IPS-NIHi11 (cell line): ENCODE data around the gene ZNF701.
"Not testable (repeated sequence)": the region's sequence is repeated elsewhere in the genome, so short reads cannot be mapped to it uniquely, and the experiment has no call there.

Experiments used
- DNase-seq: peaks from one replicate; pipeline ENCODE4 v3.0.0; 2012; ENCODE audit warnings: mixed read lengths, low spot score

The ZNF701 gene

GRCh38 chr19:52570000-52570861, at the start of gene ZNF701:
ZNF701 (plus strand) TSS chr19:52570287; CDS start chr19:52574148, 3,861 bp downstream.
- peak; percentile 93 for DNase-seq

- peak; percentile 44 for DNase-seq
Observed at GRCh38 chr19:52522551-52522950, 47.5 kb upstream of the ZNF701 start.

- DNase-seq, result no peak
Observed at GRCh38 chr19:52524086-52524485, 46.0 kb upstream of the ZNF701 start.

DNA sequence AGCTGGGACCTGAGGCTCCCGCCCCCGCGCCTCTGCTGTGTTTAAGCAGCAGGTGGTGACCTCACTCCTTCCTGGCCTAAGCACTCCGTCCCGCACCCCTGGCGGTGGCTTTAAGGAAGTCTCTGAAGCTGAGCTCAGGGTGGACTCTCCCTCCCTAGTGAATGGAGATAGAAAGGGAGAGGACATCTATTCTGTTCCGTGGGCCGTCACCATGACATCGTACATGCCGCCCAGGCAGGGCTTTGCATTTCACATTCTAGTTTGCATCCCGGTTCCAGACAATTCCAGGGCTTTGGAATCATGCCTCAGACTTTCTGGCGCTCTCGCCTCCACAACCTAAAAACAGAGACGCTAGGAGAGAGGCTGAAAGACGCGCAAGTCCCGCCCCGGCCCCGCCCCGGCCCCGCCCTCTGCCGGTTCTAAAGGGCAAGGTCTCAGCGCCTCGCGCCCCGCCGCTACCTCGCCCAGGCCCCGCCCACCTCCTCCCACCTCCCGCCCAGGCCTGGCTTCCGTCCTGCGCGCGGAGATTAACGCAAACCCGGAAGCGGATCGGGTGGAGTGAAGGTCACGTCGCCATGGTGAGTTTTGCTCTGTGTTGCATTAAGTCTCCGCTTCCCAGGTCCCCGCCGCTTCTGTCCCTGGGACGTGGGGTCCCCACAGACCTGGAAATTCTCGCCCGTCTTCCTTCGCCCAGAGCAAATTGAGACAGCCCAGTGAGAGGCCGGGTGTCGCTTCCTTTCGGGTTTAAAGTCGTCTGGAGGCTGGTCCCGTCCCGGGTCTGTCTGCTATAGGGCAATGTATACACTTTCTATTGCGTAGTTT, 42.7 kb upstream of the ZNF701 start, which contains the start of gene ZNF808:
Gene ZNF808, plus strand, starts transcription at position 535 of the 822 bp plus-strand sequence. CDS start 15,617 bp downstream, outside the sequence.
- DNase-seq, result peak; percentile 88

- DNase-seq, result peak; percentile 18
Observed at GRCh38 chr19:52527956-52528351, 42.1 kb upstream of the ZNF701 start.

DNA sequence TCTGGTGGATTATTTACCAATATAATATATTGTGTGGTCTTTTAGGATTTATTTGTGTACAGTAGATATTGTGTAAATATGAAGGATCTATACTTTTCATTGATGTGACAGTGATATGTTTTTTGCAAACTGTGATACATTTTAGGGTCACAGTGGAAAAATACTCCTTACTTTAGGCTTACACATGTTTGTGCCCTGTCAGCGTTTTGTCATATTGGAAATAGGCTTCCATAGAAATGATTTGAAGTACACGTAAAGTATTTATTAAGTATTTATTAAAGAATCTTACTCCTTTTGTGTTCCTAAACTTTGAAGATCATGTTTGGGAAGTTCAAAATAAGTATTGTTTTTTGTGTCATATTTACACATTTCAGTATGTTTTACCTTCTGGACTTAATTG, 37.6 kb upstream of the ZNF701 start:
- DNase-seq, result no peak

DNA sequence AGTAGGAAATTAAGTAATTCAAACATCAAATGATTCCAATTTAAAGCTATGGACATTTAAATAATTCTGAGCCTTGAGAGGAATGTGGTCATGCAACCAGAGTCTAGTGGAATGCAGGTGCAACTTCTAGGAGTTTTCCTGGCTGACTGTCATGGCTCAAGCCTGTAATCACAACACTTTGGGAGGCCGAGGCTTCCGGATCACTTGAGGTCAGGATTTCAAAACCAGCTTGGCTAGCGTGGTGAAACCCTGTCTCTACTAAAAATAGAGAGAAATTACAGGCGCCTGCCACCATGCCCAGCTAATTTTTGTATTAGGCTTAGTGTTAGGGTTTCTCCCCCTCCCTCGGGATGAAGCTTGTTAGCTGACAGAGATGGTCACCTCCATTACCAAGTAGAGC, 36.2 kb upstream of the ZNF701 start:
- no peak for DNase-seq

DNA sequence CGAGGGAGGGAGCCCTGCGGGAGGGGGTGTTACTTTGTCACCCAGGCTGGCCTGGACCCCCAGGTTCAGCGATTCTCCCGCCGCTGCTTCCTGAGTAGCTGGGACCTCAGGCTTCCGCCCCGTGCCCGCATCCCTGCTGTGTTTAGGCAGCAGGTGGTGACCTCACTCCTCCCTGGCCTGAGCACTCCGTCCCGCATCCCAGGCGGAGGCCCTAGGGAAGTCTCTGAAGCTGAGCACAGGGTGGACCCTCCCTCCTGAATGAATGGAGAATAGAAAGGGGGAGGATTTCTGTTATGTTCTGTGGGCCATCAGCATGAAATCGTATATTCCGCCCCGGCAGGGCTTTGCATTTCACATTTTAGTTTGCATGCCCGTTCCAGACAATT, 34.7 kb upstream of the ZNF701 start:
- DNase-seq, result not testable (repeated sequence)

DNA sequence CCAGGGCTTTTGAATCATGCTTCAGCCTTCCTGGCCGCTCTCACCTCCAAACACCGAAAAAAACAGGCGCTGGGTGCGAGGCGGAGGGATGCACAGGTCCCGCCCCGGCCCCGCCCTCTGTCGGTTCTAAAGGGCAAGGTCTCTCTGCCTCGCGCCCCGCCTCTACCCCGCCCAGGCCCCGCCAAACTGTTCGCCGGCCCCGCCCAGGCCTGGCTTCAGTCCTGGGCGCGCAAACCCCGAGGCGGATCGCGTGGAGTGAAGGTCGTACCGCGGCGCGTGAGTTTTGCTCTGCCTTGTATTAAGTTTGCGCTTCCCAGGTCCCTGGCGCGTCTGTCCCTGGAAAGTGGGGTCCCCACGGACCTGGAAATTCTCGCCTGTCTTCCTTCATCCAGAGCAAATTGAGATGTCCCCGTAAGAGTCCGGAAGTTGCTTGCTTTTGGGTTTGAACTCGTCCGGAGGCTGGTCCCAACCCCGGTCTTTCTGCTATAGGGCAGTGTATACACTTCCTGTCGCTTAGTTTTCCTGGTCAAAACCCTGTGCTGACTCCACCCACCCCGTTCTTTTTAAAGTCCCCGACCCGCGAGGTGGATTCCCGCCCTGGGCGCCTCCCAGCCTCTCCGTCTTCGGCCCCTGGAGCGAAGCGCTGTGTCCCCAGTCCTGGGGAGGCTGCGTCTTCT, 34.2 kb upstream of the ZNF701 start:
- DNase-seq, result peak; percentile 76

DNA sequence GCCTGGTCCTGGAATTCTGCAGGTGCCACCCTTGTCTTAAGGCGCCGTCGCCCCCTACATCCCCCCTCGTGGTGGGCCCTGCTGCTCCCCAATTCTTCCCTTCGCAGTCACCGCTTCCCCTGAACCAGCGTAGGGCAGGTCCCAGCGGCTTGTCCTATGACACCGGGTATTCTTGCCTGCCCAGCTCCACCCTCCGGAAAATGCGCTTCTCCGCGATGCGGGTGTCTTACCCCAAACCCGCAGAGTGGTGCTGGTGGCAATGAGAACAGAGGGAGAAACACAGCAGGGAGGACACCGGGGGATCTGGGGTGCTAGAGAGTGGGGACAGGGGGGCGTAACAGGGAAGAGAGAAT, 33.7 kb upstream of the ZNF701 start:
- peak; percentile 10 for DNase-seq

DNA sequence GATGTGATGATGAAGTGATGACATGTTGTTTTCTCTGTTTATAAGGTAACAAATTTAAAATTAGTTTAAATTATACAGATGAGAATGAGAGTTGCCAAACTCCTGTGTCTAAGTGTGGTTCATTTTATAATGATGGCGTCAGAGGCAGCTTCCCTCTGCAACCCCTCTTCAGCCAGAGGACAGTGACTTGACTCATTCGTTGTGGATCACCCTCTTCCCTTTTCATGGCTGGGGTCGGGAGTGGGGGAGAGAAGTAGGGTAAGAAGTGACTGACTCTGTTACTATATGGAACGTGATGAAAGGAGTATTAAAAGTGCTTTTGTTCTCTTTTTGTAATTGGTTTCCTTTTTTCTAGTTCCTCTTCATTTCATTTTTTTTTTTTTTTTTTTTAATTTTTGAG, 31.3 kb upstream of the ZNF701 start:
- DNase-seq, result not testable (repeated sequence)

- DNase-seq, result not testable (repeated sequence)
Observed at GRCh38 chr19:52541176-52541575, 28.9 kb upstream of the ZNF701 start.

GRCh38 chr19:52541608-52542007, 28.5 kb upstream of the ZNF701 start:
- DNase-seq, result no peak

DNA sequence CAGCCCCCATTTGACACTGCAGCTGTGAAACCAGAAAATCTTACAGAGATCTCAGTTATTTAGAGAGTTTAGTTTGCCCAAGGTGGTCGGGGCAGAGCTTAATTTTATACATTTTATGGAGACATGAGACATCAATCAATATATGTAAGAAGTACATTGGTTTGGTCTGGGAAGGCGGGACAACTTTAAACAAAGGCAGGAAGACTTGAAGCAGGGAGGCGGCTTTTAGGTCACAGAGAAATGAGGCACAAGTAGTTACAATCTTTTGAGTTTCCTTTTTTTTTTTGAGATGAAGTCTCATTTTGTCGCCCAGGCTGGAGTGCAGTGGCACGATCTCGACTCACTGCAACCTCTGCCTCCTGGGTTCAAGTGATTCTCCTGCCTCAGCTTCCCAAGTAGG, 27.5 kb upstream of the ZNF701 start:
- not testable (repeated sequence) for DNase-seq

DNA sequence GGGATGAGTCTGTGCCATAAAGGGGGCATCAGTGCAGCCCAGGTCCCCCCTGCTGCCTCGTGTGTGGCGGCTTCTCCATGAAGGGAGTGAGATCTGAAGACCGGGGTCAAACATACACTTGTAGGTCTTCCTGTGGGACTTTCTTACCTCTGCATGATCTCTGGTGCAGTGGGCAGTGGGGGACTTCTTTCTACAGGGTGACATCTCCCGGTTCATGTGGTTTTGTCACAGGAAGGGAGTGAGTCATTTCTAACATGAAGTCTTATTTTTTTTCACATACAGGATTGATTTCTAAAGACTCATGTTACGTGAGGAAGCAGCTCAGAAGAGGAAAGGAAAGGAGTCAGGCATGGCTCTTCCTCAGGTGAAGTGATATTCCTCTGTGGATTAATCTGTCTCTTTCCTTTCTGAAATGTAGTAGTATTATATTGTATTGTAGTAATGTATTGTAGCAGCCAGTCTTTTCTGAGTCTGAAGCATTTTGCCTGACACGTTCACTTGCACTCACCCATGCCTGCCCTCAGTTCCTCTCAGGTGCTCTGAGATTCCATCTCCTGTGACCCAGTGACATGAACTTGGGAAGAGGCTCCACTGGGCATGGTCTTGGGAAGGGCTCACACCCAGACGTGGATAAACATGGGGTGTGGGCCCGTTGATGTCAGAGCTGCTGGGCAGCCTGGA, 27.0 kb upstream of the ZNF701 start:
- DNase-seq, result no peak

GRCh38 chr19:52554216-52554971, 15.7 kb upstream of the ZNF701 start:
- DNase-seq, result no peak

DNA sequence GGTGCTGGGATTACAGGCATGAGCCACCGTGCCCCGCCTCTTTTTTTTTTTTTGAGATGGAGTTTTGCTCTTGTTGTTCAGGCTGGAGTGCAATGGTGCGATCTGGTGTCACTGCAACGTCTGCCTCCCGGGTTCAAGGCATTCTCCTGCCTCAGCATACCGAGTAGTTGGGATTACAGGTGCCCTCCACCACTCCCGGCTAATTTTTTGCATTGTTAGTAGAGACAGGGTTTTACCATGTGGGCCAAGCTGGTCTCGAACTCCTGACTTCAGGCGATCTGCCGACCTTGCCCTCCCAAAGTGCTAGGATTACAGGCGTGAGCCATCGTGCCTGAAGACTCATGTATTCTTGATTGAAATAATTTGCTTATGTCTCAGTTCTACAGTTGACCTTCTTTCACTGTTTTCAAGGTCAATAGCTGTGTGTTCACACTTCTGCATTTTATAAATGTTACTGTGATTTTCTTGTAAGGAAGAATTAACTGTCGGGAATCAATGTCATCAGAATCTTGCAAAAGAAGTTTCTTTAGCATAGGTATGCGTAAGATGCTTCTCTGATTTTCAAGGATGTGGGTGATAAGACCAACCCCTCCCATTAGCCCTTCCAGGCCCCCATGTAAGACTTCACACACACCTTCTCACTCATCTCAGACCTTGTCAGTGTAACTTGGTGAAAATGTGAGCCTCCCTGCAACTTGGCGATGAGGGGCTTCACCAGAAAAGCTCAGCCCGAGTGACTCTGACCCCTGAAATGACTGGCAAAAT, 12.7 kb upstream of the ZNF701 start:
- no peak for DNase-seq

DNA sequence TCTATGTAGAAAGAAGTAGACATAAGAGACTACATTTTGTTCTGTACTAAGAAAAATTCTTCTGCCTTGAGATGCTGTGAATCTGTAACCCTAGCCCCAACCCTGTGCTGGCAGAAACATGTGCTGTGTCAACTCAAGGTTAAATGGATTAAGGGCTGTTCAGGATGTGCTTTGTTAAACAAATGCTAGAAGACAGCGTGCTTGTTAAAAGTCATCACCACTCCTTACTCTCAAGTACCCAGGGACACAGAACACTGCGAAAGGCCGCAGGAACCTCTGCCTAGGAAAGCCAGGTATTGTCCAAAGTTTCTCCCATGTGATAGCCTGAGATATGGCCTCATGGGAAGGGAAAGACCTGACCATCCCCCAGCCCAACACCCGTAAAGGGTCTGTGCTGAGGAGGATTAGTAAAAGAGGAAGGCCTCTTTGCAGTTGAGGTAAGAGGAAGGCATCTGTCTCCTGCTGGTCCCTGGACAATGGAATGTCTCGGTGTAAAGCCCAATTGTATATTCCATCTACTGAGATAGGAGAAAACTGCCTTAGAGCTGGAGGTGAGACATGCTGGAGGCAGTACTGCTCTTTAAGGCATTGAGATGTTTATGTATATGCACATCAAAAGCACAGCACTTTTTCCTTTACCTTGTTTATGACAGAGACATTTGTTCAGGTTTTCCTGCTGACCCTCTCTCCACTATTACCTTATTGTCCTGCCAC, 11.2 kb upstream of the ZNF701 start:
- not testable (repeated sequence) for DNase-seq

DNA sequence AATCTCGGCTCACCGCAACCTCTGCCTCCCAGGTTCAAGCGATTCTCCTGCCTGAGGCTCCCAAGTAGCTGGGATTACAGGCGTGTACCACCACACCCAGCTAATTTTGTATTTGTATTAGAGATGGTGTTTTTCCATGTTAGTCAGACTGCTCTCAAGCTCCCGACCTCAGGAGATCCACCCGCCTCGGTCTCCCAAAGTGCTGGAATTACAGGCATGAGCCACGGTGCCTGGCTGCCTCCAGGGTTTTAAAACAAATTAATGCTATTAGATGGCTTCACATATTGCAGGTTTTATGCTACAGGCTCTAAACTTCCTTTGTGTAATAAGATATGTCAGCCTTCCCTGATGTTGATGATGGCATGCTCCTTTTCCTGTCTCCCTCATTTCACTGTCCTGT, 8.5 kb upstream of the ZNF701 start:
- DNase-seq, result not testable (repeated sequence)

DNA sequence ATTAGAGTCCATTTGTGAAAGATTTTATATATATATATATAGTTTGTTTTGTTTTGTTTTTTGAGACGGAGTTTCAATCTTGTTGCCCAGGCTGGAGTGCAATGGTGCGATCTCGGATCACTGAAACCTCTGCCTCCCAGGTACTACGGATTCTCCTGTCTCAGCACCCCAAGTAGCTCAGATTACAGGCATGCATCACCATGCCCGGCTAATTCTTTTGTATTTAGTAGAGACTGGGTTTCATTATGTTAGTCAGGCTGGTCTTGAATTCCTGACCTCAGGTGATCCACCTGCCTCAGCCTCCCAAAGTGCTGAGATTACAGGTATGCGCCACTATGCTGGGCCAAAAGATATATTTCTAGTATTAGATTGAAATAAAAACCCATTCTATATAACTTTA, 4.0 kb upstream of the ZNF701 start:
- no peak for DNase-seq
